ENCODE results near the gene MYO1D.

The MYO1D gene

GRCh38 chr17:32570081-32570396, 306.9 kb downstream of the MYO1D start:
- DNase-seq (ENCODE audit: low read depth), result no peak
- no peak for TF ChIP-seq CTCF (conservative IDR thresholded peaks at IDR 0.05; ENCODE audit: low read depth, low read length)
- no peak overlapping the region for H3K4me3 ChIP-seq (ENCODE audit: low read length)

- no peak for DNase-seq (ENCODE audit: low read depth)
- no peak for TF ChIP-seq CTCF (conservative IDR thresholded peaks at IDR 0.05; ENCODE audit: low read depth, low read length)
- H3K4me3 ChIP-seq (ENCODE audit: low read length), result no peak overlapping the region
These were observed 307.5 kb downstream of the MYO1D start for GRCh38 chr17:32569171-32570080.

- no peak for TF ChIP-seq CTCF (conservative IDR thresholded peaks at IDR 0.05; ENCODE audit: low read depth, low read length)
- H3K4me3 ChIP-seq (ENCODE audit: low read length), result no peak overlapping the region
- no peak for DNase-seq (ENCODE audit: low read depth)
These were observed 308.2 kb downstream of the MYO1D start for GRCh38 chr17:32568705-32569104.

- no peak for TF ChIP-seq CTCF (conservative IDR thresholded peaks at IDR 0.05; ENCODE audit: low read depth, low read length)
- no peak for DNase-seq (ENCODE audit: low read depth)
These were observed 309.4 kb downstream of the MYO1D start for GRCh38 chr17:32567511-32567910.

GRCh38 chr17:32567086-32567485, 309.8 kb downstream of the MYO1D start:
- H3K4me3 ChIP-seq (ENCODE audit: low read length), result no peak overlapping the region
- no peak for TF ChIP-seq CTCF (conservative IDR thresholded peaks at IDR 0.05; ENCODE audit: low read depth, low read length)

More at GRCh38 chr17:32567511-32567910, 309.4 kb downstream of the MYO1D start:
- H3K4me3 ChIP-seq (ENCODE audit: low read length), result no peak overlapping the region

GRCh38 chr17:32566303-32566702, 310.6 kb downstream of the MYO1D start:
- no peak overlapping the region for H3K4me3 ChIP-seq (ENCODE audit: low read length)
- TF ChIP-seq CTCF (conservative IDR thresholded peaks at IDR 0.05; ENCODE audit: low read depth, low read length), result no peak
- no peak for DNase-seq (ENCODE audit: low read depth)

More at GRCh38 chr17:32567086-32567485, 309.8 kb downstream of the MYO1D start:
- no peak for DNase-seq (ENCODE audit: low read depth)

GRCh38 chr17:32565401-32565800, 311.5 kb downstream of the MYO1D start:
- no peak for DNase-seq (ENCODE audit: low read depth)
- TF ChIP-seq CTCF (conservative IDR thresholded peaks at IDR 0.05; ENCODE audit: low read depth, low read length), result no peak
- no peak overlapping the region for H3K4me3 ChIP-seq (ENCODE audit: low read length)
